ENCODE results near the gene MAPK8IP2.
"Not testable (repeated sequence)": the region's sequence is repeated elsewhere in the genome, so short reads cannot be mapped to it uniquely, and the experiment has no call there.

The MAPK8IP2 gene

DNA sequence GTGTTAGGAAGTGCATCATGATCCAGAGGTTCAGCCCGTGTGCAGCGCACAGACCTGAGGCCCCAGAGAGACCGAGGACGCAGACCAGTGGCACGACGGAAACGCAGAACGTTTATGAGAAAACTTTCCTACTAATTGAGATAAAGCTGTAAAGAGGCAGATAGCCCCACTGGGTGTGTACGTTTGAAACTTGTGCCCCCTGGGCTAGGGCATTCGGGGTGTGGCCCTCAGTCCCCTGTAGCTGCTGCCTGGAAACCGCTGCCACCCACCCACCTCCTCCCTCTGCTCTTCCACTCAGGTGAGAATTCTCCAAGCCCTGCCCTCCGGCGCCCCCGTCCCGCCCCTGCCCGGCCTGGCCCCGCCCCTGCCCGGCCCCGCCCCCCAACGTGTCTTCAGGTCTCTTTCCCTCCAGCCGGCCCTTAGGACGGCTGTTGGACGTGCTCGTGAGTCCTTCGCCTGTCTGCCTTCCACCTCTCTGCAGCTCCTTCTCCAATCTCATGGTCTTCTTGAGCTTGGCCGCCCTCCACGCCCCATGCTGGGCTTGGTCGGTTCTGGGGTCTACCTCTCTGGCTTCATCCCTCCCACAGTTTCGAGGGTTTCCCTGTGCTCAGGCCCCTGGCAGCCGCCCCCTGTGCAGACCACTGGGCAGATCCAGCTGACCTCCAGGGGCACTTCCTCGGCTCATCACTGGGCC, 12.1 kb downstream of the MAPK8IP2 start:
- peak; percentile 92 for DNase-seq (ENCODE audit: low spot score)

DNA sequence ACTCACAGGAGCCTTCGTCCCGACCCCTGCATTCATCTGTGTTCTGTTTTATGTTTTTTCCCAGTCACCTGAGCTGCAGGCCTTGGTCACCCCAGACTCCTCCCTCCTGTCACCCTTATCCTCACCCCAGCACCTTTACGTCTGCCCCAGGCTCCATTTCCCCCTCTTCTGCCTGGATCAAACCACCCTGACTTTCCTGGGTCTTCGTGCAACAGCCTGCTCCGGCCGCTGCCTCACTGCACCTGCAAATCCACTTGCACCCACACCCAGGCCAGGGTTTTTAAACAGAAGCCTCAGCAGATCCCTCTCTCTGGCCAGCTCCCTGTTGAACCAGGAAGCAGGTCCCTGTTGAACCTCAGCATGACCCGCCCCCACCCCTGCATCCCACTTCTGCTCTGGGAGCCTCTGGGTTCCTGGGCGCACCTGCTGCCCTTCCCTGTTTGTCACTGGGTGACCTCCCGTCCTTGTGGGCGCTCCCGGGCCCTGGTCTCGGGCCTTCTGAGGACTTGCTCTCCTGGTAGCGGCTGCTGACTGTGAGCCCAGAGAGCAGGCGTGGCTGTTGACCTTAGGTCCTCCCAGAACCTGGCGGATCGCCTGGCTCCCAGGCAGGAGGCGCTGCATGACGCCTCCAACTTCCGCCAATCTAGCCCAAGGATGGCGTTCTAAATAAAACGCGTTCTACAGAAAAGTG, 12.8 kb downstream of the MAPK8IP2 start:
- DNase-seq (ENCODE audit: low spot score) = peak; percentile 74

DNA sequence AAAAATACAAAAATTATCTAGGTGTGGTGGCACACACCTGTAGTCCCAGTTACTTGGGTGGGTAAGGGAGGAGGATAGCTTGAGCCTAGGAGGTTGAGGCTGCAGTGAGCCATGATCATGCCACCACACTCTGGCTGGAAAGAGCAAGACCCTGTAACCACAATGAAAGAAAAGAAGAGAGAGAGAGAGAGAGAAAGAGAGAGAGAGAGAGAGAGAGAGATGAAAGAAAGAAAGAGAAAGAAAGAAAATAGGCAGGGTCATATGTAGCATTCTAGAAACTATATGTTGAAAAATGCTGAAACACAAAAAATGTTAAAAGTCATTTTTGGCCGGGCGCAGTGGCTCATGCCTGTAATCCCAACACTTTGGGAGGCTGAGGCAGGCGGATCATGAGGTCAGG, 13.7 kb downstream of the MAPK8IP2 start:
- not testable (repeated sequence) for DNase-seq (ENCODE audit: low spot score)

DNA sequence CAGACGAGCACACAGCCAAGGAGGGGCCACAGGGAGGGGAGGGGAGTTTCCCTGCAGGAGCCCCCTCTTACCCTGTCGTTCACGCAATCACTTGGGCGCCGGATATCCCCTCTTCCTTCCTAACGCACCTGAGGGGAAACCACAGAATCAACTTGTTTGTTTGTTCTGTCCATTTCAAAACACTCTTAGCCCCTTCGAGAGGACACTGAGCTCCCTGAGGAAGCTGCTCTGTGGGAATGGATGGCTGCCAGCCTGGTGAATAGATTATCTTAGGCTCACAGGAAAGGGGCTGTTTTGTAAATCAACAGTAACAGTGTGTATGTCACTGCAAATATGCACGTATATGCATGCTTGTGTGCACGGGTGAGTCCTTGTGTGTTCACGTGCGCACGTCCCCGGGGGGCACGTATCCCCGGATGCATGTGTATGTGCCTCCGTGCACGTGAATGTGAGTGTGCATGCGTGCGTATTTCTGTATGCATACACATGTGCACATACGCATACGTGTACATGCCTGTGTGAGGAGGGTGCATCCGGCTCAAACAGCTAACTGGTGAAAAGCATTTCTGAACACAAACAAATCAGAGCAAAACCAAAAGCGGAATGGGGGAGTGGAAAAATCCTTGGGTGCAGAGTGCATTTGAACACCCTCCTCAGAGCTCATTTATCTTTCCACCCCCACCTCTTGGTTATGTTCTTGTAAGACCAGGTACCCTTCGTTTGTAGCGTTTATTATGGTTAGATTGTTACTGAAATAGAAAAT, 20.2 kb downstream of the MAPK8IP2 start:
- peak; percentile 75 for DNase-seq (ENCODE audit: low spot score)

DNA sequence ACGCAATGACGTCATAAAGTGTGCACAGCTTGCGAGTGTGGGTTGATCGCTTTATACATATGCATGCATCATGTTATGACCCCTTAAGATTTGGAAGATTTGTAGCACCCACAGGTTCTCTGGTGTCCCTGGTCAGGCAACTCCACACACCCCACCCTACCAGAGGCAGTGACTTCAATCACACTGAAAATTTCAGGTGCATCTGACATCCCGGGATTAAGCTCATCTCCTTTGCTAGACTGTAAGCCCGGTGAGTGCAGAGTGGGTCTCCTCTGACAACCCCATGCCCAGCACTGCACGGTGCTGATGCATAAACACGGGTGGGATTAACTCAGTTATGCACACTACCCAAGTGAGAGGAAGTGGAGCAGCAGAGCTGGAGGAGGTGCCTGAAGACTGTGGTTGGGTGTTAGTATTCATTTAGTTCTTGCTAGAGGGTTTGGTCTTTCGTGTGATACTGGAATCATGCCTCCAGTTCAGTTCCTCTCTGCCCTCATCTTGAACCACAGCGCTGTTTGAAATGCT, 20.8 kb downstream of the MAPK8IP2 start:
- DNase-seq (ENCODE audit: low spot score) = no peak

DNA sequence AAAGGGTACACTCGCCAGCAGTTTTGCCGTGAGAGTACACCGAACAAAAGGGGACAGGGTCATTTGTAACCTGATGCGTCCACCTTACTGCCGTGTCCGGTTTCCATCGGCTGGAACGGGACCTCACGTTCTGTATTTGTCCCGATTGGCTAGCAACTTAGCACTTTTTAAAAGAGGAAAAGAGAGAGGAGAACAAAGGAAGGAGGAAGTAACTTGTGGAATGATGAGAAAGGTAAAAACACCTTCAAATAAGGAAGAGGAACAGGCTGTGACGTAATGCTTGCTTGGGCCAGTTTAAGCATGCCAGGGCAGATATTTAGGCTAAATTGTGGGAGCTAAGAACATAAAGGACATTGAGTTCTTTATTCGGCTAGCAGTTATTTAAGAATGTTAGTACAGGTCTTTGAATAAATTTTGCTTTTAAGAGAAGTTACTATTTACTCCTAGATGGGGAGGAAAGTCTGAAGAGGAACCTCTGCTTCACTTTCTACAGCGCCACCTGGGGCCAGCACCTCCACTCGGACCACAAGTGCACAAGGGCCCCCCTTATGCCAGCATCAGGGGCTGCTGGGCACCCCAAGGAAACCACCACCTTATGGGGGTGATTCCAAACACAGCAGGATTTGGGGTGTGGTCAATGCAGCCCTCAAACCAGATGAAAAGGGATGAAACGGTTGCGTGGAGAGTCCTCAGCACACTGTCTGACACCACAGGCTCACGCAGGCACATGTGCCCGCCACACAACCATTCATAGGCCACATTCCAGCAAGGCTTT, 21.5 kb downstream of the MAPK8IP2 start:
- DNase-seq (ENCODE audit: low spot score) = no peak

DNA sequence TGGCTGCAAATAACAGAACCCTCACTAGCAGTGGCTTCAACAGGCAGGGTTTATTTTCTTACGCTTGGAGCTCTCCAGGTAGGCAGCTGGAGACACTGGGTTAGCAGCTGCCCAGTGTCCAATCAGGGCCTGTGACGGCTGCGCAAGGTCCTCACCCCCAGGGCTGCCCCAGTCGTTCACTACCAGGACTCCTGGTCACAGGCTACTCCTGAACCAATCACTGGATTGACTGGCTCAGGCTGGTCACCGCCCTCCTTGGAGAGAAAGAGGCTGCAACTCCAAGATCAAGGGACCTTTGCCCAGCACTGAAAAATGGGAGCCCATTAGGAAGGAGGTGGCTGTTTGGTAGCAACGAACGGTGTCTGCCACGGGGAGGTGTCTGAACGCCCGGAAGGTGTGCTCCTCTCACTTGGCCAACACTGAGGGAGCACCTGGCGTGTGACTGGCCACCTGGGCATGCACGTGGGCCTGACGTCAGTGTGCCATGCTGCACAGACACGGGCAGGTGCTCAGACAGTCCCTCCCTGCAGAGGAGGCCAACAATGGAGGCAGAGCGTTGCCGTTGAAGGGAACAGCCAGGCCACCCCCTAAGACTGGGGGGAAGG, 22.2 kb downstream of the MAPK8IP2 start:
- DNase-seq (ENCODE audit: low spot score) = no peak

DNA sequence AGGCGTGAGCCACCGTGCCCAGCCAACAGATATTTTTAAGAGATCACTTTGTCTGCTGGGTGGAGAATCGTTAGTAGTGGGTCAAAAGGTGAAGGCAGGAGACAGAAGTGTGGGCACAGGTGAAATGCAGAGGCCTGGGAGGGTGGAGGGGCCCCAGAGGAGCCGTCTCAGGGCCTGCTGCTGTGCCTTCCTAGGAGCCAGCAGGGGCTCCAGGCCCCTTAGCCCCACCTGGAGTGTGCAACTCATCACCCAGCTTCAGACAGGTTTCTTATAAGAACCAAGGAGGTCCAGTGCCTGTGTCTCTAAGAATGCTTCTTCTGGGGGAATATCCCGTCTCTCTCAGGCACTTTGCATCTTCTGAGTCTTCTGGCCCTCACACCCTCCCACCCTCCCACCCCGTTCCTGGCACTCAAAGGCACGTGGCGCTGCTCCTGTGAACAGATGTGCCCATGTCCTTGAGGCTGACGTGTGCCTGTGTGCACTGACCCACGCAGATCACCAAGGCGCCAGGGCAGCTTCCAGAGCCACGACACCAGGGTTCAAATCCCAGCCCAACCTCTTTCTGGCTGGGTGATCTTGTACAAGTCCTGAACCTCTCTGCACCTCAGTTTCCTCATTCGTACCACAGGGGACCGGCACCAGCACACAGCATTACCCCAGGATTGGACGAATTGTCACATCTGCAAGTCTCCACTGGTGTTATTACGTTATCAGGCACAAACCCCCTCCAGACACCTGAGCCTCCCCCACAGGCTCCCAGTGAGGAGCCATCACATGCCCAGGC, 23.9 kb downstream of the MAPK8IP2 start:
- no peak for DNase-seq (ENCODE audit: low spot score)

DNA sequence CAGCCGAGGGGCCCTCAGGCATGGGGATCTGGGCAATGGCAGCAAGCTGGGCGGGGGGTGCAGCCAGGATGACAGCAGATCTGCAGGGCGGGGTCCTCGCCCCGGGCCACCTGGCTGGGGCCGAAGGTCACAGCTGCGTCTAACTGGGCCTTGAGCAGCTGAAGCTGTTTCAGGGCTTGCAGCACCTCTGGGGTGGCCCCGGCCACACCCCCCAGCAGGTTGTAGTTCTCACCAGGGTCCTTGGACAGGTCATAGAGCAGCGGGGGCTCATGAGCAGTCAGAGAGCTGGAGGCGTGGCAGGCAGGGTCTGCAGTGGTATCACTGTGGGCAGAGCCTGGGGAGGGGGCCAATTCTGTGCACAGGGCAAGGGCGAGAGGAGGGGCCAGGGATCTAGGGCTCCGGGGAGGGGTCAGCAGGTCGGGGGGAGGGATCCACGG, 24.6 kb downstream of the MAPK8IP2 start:
- DNase-seq (ENCODE audit: low spot score) = no peak

DNA sequence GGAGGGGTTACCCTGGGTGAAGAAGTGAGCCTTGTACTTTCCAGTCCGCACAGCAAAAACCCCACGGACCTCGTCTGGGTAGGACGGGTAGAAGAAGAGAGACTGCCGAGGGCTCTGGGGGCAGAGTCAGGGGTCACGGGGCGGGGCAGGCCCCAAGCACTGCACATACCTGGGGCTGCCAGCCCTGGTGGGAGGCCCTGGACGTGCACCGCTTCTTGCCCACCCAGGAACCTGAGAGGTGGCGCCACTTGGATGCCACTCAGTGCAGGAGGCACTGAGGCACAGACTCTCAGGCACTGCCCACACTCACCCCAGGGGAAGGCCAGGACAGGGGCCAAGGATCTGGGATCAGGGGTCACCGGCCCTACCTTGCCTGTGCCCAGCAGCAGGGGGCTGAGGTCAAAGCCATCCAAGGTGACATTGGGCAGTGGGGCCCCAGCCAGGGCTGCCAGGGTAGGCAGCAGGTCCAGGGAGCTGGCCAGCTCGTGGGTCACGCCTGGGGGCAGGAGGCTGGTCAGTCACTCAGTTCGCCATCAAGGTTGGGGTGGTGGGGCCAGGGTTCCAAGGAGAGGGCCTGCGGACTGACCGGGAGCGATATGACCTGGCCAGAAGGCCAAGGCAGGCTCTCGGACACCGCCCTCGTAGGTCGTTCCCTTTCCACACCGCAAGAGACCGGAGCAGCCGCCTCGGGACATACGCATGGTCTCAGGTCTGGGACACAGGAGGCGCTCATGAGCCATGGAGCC, 25.1 kb downstream of the MAPK8IP2 start:
- no peak for DNase-seq (ENCODE audit: low spot score)

DNA sequence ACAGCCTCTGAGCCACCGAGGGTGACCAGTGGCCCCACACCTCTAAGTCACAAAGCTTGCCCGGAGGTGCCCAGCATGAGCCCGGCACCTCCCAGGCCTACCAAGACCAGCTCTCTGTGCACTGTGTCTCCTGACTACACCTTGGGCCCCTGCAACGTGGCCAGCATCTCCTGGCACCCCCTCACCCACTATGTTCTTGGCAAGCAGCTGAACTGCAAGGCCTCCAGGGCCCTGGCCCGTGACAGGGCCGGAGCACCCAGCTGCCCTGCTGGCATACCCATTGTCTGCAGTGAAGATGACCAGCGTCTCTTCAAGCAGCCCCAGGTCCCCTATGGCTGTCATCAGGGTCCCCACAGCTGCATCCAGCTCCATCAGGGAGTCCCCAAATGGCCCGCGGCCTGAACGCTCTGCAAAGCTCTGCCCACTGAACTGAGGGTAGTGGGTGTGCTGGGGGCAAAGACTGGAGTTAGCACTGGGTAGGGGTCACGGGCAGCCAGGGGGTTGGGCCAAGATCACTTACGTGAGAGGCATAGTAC, 25.8 kb downstream of the MAPK8IP2 start:
- no peak for DNase-seq (ENCODE audit: low spot score)

DNA sequence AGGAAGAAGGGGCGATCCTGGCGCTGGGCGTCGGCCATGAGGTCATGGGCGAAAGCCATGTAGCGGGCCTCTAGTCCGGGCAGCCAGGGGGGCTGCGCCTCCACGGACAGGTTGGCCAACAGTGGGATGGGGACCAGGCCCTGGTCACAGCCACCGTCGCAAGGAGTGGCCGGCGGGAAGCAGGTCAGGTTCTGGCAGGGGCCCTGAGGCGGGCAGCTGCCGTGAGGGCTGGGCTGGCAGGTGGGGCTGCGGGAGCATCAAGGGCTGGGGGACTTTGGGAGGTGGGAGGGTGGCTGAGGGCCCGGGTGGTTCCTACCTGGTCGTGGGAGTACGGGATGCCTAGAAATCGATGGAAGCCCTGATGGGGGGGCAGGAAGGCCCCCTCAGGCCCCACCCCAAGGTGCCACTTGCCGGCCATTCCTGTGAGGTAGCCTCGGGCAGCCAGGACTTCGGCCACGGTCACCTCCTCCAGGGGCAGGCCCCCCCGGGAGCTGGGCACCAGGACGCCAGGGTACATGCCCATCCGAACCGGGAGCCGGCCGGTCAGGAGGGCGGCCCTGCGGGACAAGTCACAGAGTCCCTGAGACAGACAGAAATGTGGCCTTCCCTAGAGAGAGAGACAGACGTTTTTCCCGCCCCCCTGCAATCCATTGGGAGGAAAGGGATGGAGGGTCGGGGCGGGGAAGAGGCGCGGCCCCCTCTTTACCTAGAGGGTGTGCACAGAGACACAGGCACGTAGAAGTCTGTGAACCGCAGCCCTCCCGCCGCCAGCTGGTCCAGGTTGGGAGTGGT, 26.5 kb downstream of the MAPK8IP2 start:
- no peak for DNase-seq (ENCODE audit: low spot score)

DNA sequence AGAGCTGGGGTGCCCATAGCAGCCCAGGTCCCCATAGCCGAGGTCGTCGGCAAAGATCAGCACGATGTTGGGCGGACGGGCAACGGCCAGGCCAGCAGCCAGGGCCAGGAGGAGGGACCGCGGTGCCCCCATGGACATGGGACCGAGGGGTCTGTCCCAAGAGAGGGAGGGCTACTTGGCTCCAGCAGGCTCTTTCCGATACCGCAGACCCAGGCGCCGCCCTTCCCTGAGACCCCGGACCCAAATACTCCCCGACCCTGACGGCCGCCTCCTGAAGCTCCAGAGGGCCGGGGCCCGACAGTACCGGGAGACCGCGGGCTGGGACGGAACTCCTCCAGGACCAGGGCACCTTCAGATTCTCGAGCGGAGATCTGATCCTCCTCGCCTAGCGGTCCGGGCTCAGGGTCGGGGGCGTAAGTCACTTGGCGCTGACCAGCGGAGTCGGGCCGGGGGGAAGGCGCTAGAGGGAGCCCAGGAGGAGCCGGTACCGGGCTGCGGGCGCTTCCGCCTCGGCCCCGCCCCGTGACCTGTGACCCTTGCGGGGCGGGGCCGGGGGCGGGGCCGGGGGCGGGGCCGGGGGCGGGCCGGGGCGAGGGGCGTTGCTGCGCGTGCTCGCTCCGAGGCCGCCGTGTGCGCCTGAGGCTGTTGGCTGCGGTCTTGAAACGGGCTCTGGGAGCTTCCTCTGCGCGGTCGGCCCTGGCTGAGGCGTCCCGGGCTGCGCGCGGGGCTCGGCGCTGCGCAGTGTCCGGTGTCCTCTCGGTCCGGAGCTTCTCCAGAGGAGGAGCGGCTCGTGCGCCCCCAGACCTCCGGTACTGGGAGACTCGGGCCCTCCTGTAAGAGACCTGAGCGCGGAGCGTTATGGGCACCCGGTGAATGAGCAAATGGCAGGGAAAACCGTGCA, 27.3 kb downstream of the MAPK8IP2 start, which contains the start of gene ARSA:
ARSA (minus strand) TSS at position 511 of the 901 bp plus-strand sequence; CDS start at position 138, 373 bp downstream.
- peak; percentile 90 for DNase-seq (ENCODE audit: low spot score)

DNA sequence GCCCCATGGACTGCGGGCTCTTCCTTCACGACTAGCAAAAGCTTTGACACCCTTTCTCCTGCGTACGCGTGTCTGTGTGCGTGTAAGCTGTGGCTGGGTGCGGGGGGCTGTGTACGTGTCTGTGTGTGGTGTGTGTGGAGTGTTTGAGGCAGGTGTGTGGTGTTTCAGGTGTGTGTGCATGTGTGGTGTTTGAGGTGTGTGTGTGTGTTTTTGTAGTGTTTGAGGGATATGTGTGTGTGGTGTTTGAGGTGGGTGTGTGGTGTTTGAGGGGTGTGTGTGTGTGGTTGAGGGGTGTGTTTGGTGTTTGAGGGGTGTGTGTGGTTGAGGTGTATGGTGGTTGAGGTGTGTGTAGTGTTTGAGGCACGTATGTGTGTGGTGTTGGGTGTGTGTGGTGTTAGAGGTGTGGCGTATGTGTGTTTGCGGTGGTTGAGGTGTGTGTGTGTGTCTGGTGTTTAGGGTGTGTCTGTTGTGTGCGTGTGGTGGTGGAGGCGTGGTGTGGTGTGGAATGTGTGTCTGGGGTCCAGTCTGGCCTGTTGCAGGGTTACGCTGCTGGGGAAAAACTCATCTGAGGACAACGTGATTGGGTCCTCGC, 28.0 kb downstream of the MAPK8IP2 start:
- no peak for DNase-seq (ENCODE audit: low spot score)

DNA sequence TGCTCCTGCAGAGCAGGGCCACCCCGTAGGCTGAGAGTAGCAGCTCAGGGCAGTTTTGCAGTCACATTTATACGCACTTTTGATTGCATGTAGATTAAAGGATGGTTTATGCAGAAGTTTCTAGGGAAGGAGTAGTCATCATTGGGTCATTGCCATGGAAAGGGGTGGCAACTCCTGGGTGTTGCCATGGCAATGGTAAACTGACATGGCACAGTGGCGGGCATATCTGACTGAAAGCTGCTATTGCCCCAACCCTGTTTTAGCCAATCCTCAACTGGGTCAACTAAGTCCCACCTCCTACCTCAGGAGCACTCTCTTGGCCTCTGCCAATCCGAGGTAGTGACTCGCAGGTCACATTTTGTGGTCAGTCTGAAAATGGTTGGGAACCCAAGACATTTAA, 29.8 kb downstream of the MAPK8IP2 start:
- no peak for DNase-seq (ENCODE audit: low spot score)

DNA sequence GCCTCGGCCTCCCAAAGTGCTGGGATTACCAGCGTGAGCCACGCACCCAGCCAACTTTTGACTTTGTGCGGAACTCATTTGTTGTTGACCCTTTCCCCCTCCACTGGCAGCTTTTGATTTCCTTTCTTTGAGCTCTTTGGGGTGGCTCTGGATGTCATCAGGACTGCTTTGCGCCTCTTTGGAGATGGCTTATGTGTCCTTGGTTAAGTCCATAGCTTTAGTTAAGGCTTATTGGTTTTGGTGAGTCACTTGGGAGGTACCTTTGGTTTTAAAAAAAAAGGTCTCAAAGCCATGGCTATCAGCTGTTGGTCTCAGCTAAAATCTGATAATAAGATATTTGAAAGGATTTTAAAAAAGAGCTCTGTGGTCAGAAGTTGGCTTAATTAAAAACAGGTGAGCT, 32.5 kb downstream of the MAPK8IP2 start:
- no peak for DNase-seq (ENCODE audit: low spot score)

DNA sequence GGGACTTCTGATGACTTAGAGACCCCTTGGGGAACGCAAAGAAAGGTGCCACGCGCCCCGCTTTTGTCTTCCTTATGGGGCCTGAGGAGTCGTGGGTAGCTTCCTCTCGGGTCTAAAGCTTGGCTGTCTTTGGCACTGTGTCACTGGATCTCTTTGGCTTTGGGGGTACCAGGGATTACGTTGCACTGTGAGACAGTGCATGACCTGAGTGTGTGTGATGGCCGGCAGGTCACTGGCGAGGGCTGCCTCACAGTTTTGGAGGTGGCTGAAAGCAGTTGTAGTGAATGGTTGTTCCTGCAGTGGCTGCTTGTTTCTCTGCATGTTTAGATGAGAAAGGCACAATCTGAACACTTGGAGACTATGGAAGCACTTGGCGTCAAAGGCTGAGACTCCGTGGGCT, 33.2 kb downstream of the MAPK8IP2 start:
- DNase-seq (ENCODE audit: low spot score) = no peak

Data from iPS-NIHi11 (cell line).